IPS DF 6.9 (cell line): ENCODE data around the gene ADCY9.

Experiments
- DNase-seq: peaks from one replicate; pipeline ENCODE4 v3.0.0-alpha.2; 2013; ENCODE audit warnings: low read depth, low spot score
- H3K27ac ChIP-seq: one replicate; pipeline ENCODE4 v1.5.1; 2013; ENCODE audit warnings: low read length, control low read depth
- H3K27me3 ChIP-seq: 2 replicates; pipeline ENCODE4 v1.6.1; 2013; ENCODE audit warnings: mild to moderate bottlenecking, low read length; ENCODE audit not compliant: control insufficient read depth, insufficient read depth
- H3K36me3 ChIP-seq: 2 replicates; pipeline ENCODE4 v1.6.1; 2013; ENCODE audit warnings: low read length; ENCODE audit not compliant: control insufficient read depth, insufficient read depth
- H3K4me1 ChIP-seq: 2 replicates; pipeline ENCODE4 v1.6.1; 2013; ENCODE audit warnings: low read length; ENCODE audit not compliant: control insufficient read depth, insufficient read depth
- H3K4me3 ChIP-seq: 2 replicates; pipeline ENCODE4 v1.5.1; 2013; ENCODE audit warnings: mild to moderate bottlenecking, low read length
- H3K9me3 ChIP-seq: 2 replicates; pipeline ENCODE4 v1.6.1; 2013; ENCODE audit warnings: low read length, inconsistent platforms; ENCODE audit not compliant: control insufficient read depth, insufficient read depth
- WGBS: extraction: QIAGEN DNeasy Blood & Tissue Kit; methylation state at CpG from one replicate; pipeline ENCODE4 v1.1.7; 2013; ENCODE audit warnings: mixed read lengths, missing lambda C conversion rate; ENCODE audit not compliant: insufficient read length, insufficient coverage; 5-methylcytosine and 5-hydroxymethylcytosine counted together

Gene ADCY9

DNA sequence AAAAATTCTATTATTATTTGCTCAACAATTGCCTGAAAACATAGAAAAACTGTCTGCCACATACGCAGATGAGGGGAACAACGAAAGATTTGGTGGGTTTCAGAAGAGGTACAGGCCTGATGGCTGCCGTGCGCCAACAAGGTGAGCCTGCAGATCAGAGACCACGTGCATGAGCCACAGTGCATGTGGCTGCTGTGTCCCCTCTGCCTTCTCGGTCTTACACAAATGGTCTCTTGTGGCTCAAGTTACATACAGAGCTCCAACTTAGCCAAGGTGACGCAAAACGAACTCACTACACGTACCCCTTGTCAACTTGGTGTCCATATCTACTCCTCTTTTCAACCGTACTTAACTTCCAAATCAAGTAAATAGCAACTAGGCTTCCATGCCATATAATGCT is 82.3 kb downstream of the ADCY9 start:
- DNase-seq: no peak
- no peak overlapping the region for H3K4me3 ChIP-seq
- no peak overlapping the region for H3K27ac ChIP-seq
- no peaks in the 10 kb centered on the region for H3K27me3 ChIP-seq
- WGBS: 100% methylated on average over 2 of the region's 10 CpGs
- H3K9me3 ChIP-seq: no peaks in the 10 kb centered on the region
- no peaks in the 10 kb centered on the region for H3K36me3 ChIP-seq
- no peaks in the 10 kb centered on the region for H3K4me1 ChIP-seq

DNA sequence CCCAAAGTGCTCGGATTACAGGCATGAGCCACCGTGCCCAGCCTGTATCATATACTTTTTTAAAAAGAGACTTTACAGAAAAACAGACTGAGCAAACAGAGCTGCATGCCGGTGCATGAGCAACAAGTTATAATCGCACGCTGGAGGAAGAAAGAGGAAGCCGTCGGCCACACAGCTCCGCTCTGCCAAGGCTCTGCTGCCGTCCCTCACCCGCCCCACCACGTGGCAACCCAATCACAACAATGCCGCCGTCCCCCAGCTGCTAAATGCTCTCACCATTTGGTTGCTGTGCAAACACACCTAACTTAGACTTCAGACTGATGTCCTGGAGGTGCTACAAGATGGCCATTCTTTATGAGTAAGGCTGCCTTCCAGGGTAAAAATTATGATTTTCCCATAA is 83.5 kb downstream of the ADCY9 start:
- DNase-seq: no peak
- no CpG with 5 or more reads among the region's 13 CpGs for WGBS

GRCh38 chr16:4028144-4028543 is 88.1 kb downstream of the ADCY9 start:
- WGBS: no CpG with 5 or more reads among the region's 8 CpGs
- H3K4me3 ChIP-seq: no peak overlapping the region

More for the DNA sequence above, 83.5 kb downstream of the ADCY9 start:
- Histone ChIP-seq H3K27ac (no peak overlapping the region), H3K4me3 (no peak overlapping the region), H3K36me3 (no peaks in the 10 kb centered on the region), H3K4me1 (no peaks in the 10 kb centered on the region), H3K27me3 (no peaks in the 10 kb centered on the region), H3K9me3 (no peaks in the 10 kb centered on the region)

GRCh38 chr16:4026854-4027253 is 89.4 kb downstream of the ADCY9 start:
- H3K27me3 ChIP-seq: no peaks in the 10 kb centered on the region

More at GRCh38 chr16:4028144-4028543, 88.1 kb downstream of the ADCY9 start:
- Histone ChIP-seq H3K36me3 (no peaks in the 10 kb centered on the region), H3K27me3 (no peaks in the 10 kb centered on the region), H3K27ac (no peak overlapping the region), H3K9me3 (no peaks in the 10 kb centered on the region), H3K4me1 (no peaks in the 10 kb centered on the region)
- no peak for DNase-seq

DNA sequence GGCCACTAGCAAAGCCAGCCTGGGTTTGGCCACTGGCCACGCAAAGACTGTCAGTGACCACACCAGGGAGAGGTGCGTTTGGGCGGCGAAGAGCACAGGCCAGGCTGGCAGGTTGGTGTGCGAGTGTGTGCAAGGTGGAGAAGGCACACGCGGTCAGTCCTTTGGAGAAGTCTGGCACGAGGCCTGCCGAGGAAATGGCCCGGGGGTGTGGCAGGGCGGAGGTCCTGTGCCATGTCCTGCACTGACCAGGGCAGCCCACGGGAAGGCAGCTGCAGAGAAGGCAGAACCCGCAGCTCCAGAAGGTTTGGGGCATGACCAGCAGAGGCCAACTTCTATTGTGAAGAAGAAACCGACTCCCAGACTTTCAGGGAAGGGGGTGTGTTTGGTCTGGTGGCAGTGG is 90.8 kb downstream of the ADCY9 start:
- WGBS: no CpG with 5 or more reads among the region's 14 CpGs
- H3K27ac ChIP-seq: no peak overlapping the region
- DNase-seq: no peak
- peaks cover 2% of the 10 kb centered on the region; the same call in 1 of the 2 replicates for H3K4me1 ChIP-seq
- no peaks in the 10 kb centered on the region for H3K27me3 ChIP-seq
- no peaks in the 10 kb centered on the region for H3K36me3 ChIP-seq
- no peak overlapping the region for H3K4me3 ChIP-seq
- H3K9me3 ChIP-seq: no peaks in the 10 kb centered on the region

More at GRCh38 chr16:4026854-4027253, 89.4 kb downstream of the ADCY9 start:
- Histone ChIP-seq H3K4me1 (no peaks in the 10 kb centered on the region), H3K27ac (no peak overlapping the region), H3K4me3 (no peak overlapping the region), H3K9me3 (no peaks in the 10 kb centered on the region), H3K36me3 (no peaks in the 10 kb centered on the region)
- no CpG with 5 or more reads among the region's 7 CpGs for WGBS
- DNase-seq: no peak

DNA sequence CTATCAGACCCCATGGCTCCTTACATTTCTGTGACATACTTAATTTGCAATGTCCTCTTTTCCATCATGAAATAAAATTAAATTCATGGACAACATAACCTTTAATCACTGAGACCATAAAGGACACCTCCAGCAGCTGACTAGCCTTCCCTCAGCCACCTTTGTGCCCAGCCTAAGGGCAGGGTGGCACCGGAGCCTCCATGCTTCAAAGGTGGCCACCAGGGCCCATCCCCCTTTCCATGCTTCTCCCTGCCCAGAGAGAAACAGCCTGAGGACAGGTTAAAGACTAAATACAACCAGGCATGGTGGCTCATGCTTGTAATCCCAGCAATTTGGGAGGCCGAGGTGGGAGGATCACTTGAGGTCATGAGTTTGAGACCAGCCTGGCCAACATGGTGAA is 94.3 kb downstream of the ADCY9 start:
- peaks cover 2% of the 10 kb centered on the region; the same call in 1 of the 2 replicates for H3K4me1 ChIP-seq
- DNase-seq: no peak
- WGBS: no CpG with 5 or more reads among the region's 2 CpGs

DNA sequence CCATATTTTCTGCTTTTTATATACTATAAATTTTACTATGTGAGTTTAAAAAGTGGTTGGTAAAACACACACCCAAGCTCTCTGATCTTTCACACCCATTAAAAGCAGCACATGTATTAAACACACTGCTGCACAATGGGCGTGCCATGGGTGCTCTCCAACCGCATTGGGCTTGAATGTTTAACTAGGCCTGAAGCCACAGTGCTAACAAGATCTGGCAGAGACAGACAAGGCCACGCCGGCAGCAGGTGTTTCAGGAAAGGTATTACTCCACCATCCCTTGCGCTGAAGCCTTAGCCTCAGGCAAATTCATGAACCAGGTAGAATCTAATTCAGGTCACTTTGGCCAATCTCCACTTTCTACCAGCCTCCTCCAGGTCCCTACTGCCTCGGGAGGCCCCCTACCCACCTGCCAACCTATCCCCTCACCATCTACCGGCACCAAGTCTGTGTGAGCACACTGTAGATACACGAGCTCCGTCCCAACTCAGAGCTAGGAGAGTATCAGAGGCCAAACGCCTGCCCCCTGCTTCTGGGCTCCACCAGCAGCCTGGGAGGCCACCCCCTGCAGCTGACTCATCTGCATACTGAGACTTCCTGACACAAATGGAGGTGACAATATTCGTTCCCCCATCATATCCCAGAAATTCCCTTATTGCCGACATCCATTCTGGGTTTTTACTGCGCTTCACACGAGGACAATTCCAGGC is 95.0 kb downstream of the ADCY9 start:
- Histone ChIP-seq H3K27ac (no peak overlapping the region), H3K4me3 (no peak overlapping the region), H3K27me3 (no peaks in the 10 kb centered on the region), H3K9me3 (no peaks in the 10 kb centered on the region), H3K36me3 (no peaks in the 10 kb centered on the region), H3K4me1 (peaks cover 2% of the 10 kb centered on the region; the same call in 1 of the 2 replicates)
- no CpG with 5 or more reads among the region's 14 CpGs for WGBS
- DNase-seq: no peak

More for the DNA sequence above, 94.3 kb downstream of the ADCY9 start:
- Histone ChIP-seq H3K9me3 (no peaks in the 10 kb centered on the region), H3K27me3 (no peaks in the 10 kb centered on the region), H3K4me3 (no peak overlapping the region), H3K36me3 (no peaks in the 10 kb centered on the region), H3K27ac (no peak overlapping the region)

- Histone ChIP-seq H3K4me3 (no peak overlapping the region), H3K27me3 (no peaks in the 10 kb centered on the region), H3K27ac (no peak overlapping the region), H3K4me1 (peaks cover 3% of the 10 kb centered on the region; the same call in 1 of the 2 replicates), H3K36me3 (no peaks in the 10 kb centered on the region), H3K9me3 (no peaks in the 10 kb centered on the region)
- WGBS: no CpG with 5 or more reads among the region's 5 CpGs
- DNase-seq: no peak
These were observed 96.9 kb downstream of the ADCY9 start for GRCh38 chr16:4019371-4019791.

DNA sequence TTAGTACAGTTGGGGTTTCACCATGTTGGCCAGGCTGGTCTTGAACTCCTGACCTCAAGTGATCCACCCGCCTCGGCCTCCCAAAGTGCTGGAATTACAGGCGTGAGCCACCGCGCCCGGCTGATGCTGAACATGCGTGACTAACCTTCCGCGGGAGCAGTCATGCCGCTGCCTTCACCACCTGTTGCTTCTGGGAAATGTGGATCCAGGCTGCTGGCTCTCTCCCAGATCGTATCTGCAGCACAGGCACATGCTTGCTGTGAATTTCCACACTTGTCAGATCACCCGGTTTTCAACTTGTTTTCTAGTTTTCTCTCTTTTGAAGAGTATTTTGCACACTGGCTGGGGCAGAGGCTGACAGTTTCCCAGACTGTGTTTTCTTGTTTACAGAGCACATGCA is 97.9 kb downstream of the ADCY9 start:
- Histone ChIP-seq H3K4me1 (peaks cover 3% of the 10 kb centered on the region; the same call in 1 of the 2 replicates), H3K27me3 (no peaks in the 10 kb centered on the region), H3K36me3 (no peaks in the 10 kb centered on the region), H3K9me3 (no peaks in the 10 kb centered on the region), H3K4me3 (no peak overlapping the region), H3K27ac (no peak overlapping the region)
- WGBS: no CpG with 5 or more reads among the region's 12 CpGs
- DNase-seq: no peak

- WGBS: no CpG with 5 or more reads among the region's 14 CpGs
- Histone ChIP-seq H3K27ac (no peak overlapping the region), H3K4me3 (no peak overlapping the region), H3K36me3 (no peaks in the 10 kb centered on the region), H3K9me3 (no peaks in the 10 kb centered on the region), H3K27me3 (no peaks in the 10 kb centered on the region), H3K4me1 (peaks cover 3% of the 10 kb centered on the region; the same call in 1 of the 2 replicates)
- no peak for DNase-seq
These were observed 98.4 kb downstream of the ADCY9 start for GRCh38 chr16:4017807-4018206.

DNA sequence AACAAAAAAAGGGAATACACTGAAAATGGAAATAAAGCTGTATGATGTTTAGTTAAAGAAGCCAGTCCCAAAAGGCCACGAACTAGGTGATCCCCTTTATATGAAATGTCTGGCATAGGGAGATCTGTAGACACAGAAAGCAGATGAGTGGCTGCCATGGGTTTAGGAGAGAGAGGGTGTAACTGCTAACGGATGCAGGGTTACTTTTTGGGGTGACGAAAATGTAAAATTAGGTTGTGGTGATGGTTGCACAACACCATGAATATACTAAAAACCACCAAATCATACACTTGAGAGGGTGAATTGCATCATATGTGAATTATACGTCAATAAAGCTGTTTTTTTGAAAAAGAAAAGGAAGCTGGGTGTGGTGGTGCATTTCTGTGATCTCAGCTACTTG is 99.6 kb downstream of the ADCY9 start:
- Histone ChIP-seq H3K27ac (no peak overlapping the region), H3K4me1 (peaks cover 3% of the 10 kb centered on the region; the same call in 1 of the 2 replicates), H3K4me3 (no peak overlapping the region), H3K36me3 (no peaks in the 10 kb centered on the region), H3K9me3 (no peaks in the 10 kb centered on the region), H3K27me3 (no peaks in the 10 kb centered on the region)
- DNase-seq: no peak
- WGBS: no CpG with 5 or more reads among the region's 4 CpGs
